Measurements from ENCODE around the gene CMTM6. TPM values are rescaled to one million over a fixed set of nuclear protein-coding genes. Genes with fewer than 3 reads are reported as not detected.
"Not testable (repeated sequence)": the region's sequence is repeated elsewhere in the genome, so short reads cannot be mapped to it uniquely, and the experiment has no call there.

Gene CMTM6
- total and polyA plus RNA-seq, 5 donors from 2014 or later, result 46.1 to 102 (median 74.1) TPM

GRCh38 chr3:32474201-32474600 lies 28.5 kb downstream of the CMTM6 start:
- Mint-ChIP-seq H3K4me1 (peaks cover 19 to 51% (median 34%) of the 10 kb centered on the region in 4 donors), H3K27ac (no peak overlapping the region), H3K36me3 (peaks cover 42% of the 10 kb centered on the region), H3K4me3 (no peak overlapping the region), H3K27me3 (no peaks in the 10 kb centered on the region), H3K9me3 (peaks cover 0 to 3% (median 0%) of the 10 kb centered on the region in 7 donors)
- no peak overlapping the region for H3K4me3 ChIP-seq (ENCODE audit: low read depth, low read length)
- ATAC-seq (ENCODE audit: low read depth in 2 of 2) (no peak), DNase-seq (no peak)
- peaks cover 30% of the 10 kb centered on the region for H3K36me3 ChIP-seq (ENCODE audit: control insufficient read depth, insufficient read depth, low read length)
- no peak overlapping the region for H3K27ac ChIP-seq (ENCODE audit: insufficient read depth, low read length, poor library complexity, severe bottlenecking)
- peaks cover 13% of the 10 kb centered on the region for H3K4me1 ChIP-seq (ENCODE audit: control insufficient read depth, insufficient read depth, low read length, poor library complexity, severe bottlenecking)
- no peaks in the 10 kb centered on the region for H3K27me3 ChIP-seq (ENCODE audit: control insufficient read depth, insufficient read depth, low read length)
- no peaks in the 10 kb centered on the region for H3K9me3 ChIP-seq (ENCODE audit: control insufficient read depth in 2 of 2, low read length in 2 of 2)

GRCh38 chr3:32472151-32472550 lies 30.5 kb downstream of the CMTM6 start:
- peak overlapping the region in 1 of 4 donors; percentile 43 for H3K4me3 Mint-ChIP-seq
- not testable (repeated sequence) for DNase-seq; ATAC-seq (ENCODE audit: low read depth in 2 of 2); H3K27me3 Mint-ChIP-seq; H3K27ac ChIP-seq (ENCODE audit: insufficient read depth, low read length, poor library complexity, severe bottlenecking); H3K27me3 ChIP-seq (ENCODE audit: control insufficient read depth, insufficient read depth, low read length); H3K9me3 ChIP-seq (ENCODE audit: control insufficient read depth in 2 of 2, low read length in 2 of 2); H3K9me3 Mint-ChIP-seq; H3K4me3 ChIP-seq (ENCODE audit: low read depth, low read length)
- H3K36me3 Mint-ChIP-seq, result peaks cover 33% of the 10 kb centered on the region
- Histone ChIP-seq H3K36me3 (ENCODE audit: control insufficient read depth, insufficient read depth, low read length) (peaks cover 29% of the 10 kb centered on the region), H3K4me1 (ENCODE audit: control insufficient read depth, insufficient read depth, low read length, poor library complexity, severe bottlenecking) (peaks cover 22% of the 10 kb centered on the region)
- peaks cover 23 to 54% (median 41%) of the 10 kb centered on the region in 4 donors for H3K4me1 Mint-ChIP-seq
- H3K27ac Mint-ChIP-seq, result peak overlapping the region in 1 of 3 donors; percentile 82

GRCh38 chr3:32471246-32471645 lies 31.4 kb downstream of the CMTM6 start:
- Histone ChIP-seq H3K4me3 (ENCODE audit: low read depth, low read length) (no peak overlapping the region), H3K4me1 (ENCODE audit: control insufficient read depth, insufficient read depth, low read length, poor library complexity, severe bottlenecking) (peaks cover 22% of the 10 kb centered on the region), H3K27me3 (ENCODE audit: control insufficient read depth, insufficient read depth, low read length) (no peaks in the 10 kb centered on the region), H3K36me3 (ENCODE audit: control insufficient read depth, insufficient read depth, low read length) (peaks cover 29% of the 10 kb centered on the region), H3K27ac (ENCODE audit: insufficient read depth, low read length, poor library complexity, severe bottlenecking) (no peak overlapping the region), H3K9me3 (ENCODE audit: control insufficient read depth in 2 of 2, low read length in 2 of 2) (no peaks in the 10 kb centered on the region)
- H3K4me1 Mint-ChIP-seq, result peaks cover 25 to 55% (median 39%) of the 10 kb centered on the region in 4 donors
- no peaks in the 10 kb centered on the region for H3K27me3 Mint-ChIP-seq
- peak overlapping the region; percentile 62 to 83 (median 79) for H3K27ac Mint-ChIP-seq
- H3K9me3 Mint-ChIP-seq, result no peaks in the 10 kb centered on the region
- peak overlapping the region in 2 of 4 donors; percentile 27 to 42 for H3K4me3 Mint-ChIP-seq
- H3K36me3 Mint-ChIP-seq, result peaks cover 28% of the 10 kb centered on the region
- DNase-seq (no peak), ATAC-seq (ENCODE audit: low read depth in 2 of 2) (no peak)

GRCh38 chr3:32470362-32470761 lies 32.3 kb downstream of the CMTM6 start:
- H3K27ac ChIP-seq (ENCODE audit: insufficient read depth, low read length, poor library complexity, severe bottlenecking), result no peak overlapping the region
- Mint-ChIP-seq H3K36me3 (peaks cover 29% of the 10 kb centered on the region), H3K9me3 (no peaks in the 10 kb centered on the region), H3K4me1 (peaks cover 25 to 64% (median 44%) of the 10 kb centered on the region in 4 donors), H3K4me3 (no peak overlapping the region), H3K27me3 (no peaks in the 10 kb centered on the region), H3K27ac (peak overlapping the region in 1 of 3 donors; percentile 83)
- H3K4me3 ChIP-seq (ENCODE audit: low read depth, low read length), result no peak overlapping the region
- DNase-seq, result no peak
- H3K9me3 ChIP-seq (ENCODE audit: control insufficient read depth in 2 of 2, low read length in 2 of 2), result no peaks in the 10 kb centered on the region
- no peaks in the 10 kb centered on the region for H3K27me3 ChIP-seq (ENCODE audit: control insufficient read depth, insufficient read depth, low read length)
- peaks cover 22% of the 10 kb centered on the region for H3K4me1 ChIP-seq (ENCODE audit: control insufficient read depth, insufficient read depth, low read length, poor library complexity, severe bottlenecking)
- H3K36me3 ChIP-seq (ENCODE audit: control insufficient read depth, insufficient read depth, low read length), result peaks cover 21% of the 10 kb centered on the region
- no peak for ATAC-seq (ENCODE audit: low read depth in 2 of 2)

- Mint-ChIP-seq H3K9me3 (no peaks in the 10 kb centered on the region), H3K4me3 (peak overlapping the region in 2 of 4 donors; percentile 10 to 50), H3K36me3 (peaks cover 28% of the 10 kb centered on the region), H3K27ac (peak overlapping the region; percentile 57 to 86 (median 65)), H3K27me3 (no peaks in the 10 kb centered on the region), H3K4me1 (peaks cover 19 to 68% (median 42%) of the 10 kb centered on the region in 4 donors)
- ATAC-seq (ENCODE audit: low read depth in 2 of 2) (no peak), DNase-seq (no peak)
- Histone ChIP-seq H3K27ac (ENCODE audit: insufficient read depth, low read length, poor library complexity, severe bottlenecking) (no peak overlapping the region), H3K27me3 (ENCODE audit: control insufficient read depth, insufficient read depth, low read length) (no peaks in the 10 kb centered on the region), H3K4me3 (ENCODE audit: low read depth, low read length) (no peak overlapping the region), H3K36me3 (ENCODE audit: control insufficient read depth, insufficient read depth, low read length) (peaks cover 21% of the 10 kb centered on the region), H3K4me1 (ENCODE audit: control insufficient read depth, insufficient read depth, low read length, poor library complexity, severe bottlenecking) (peaks cover 22% of the 10 kb centered on the region), H3K9me3 (ENCODE audit: control insufficient read depth in 2 of 2, low read length in 2 of 2) (no peaks in the 10 kb centered on the region)
Measured at GRCh38 chr3:32469151-32469874, 33.3 kb downstream of the CMTM6 start.

- Mint-ChIP-seq H3K9me3 (no peaks in the 10 kb centered on the region), H3K36me3 (peaks cover 17% of the 10 kb centered on the region), H3K27ac (peak overlapping the region in 1 of 3 donors; percentile 46), H3K4me3 (peak overlapping the region in 3 of 4 donors; percentile 8 to 75 (median 58)), H3K27me3 (no peaks in the 10 kb centered on the region), H3K4me1 (peaks cover 15 to 66% (median 38%) of the 10 kb centered on the region in 4 donors)
- H3K36me3 ChIP-seq (ENCODE audit: control insufficient read depth, insufficient read depth, low read length), result peaks cover 12% of the 10 kb centered on the region
- ATAC-seq (ENCODE audit: low read depth in 2 of 2), result peak; percentile 76 to 81
- peaks cover 25% of the 10 kb centered on the region for H3K4me1 ChIP-seq (ENCODE audit: control insufficient read depth, insufficient read depth, low read length, poor library complexity, severe bottlenecking)
- no peaks in the 10 kb centered on the region for H3K9me3 ChIP-seq (ENCODE audit: control insufficient read depth in 2 of 2, low read length in 2 of 2)
- peak; percentile 66 to 76 (median 71) for DNase-seq
- no peaks in the 10 kb centered on the region for H3K27me3 ChIP-seq (ENCODE audit: control insufficient read depth, insufficient read depth, low read length)
- H3K27ac ChIP-seq (ENCODE audit: insufficient read depth, low read length, poor library complexity, severe bottlenecking), result peak overlapping the region; percentile 63
- H3K4me3 ChIP-seq (ENCODE audit: low read depth, low read length), result no peak overlapping the region
Measured at GRCh38 chr3:32467333-32468070, 35.1 kb downstream of the CMTM6 start.

GRCh38 chr3:32466808-32467207 lies 35.8 kb downstream of the CMTM6 start:
- H3K27ac Mint-ChIP-seq, result peak overlapping the region in 2 of 3 donors; percentile 38 to 76
- peak overlapping the region in 3 of 4 donors; percentile 17 to 63 (median 61) for H3K4me3 Mint-ChIP-seq
- not testable (repeated sequence) for H3K4me3 ChIP-seq (ENCODE audit: low read depth, low read length); ATAC-seq (ENCODE audit: low read depth in 2 of 2); H3K9me3 ChIP-seq (ENCODE audit: control insufficient read depth in 2 of 2, low read length in 2 of 2); H3K27me3 Mint-ChIP-seq; H3K27ac ChIP-seq (ENCODE audit: insufficient read depth, low read length, poor library complexity, severe bottlenecking); H3K9me3 Mint-ChIP-seq; H3K27me3 ChIP-seq (ENCODE audit: control insufficient read depth, insufficient read depth, low read length); DNase-seq
- H3K36me3 Mint-ChIP-seq, result peaks cover 15% of the 10 kb centered on the region
- peaks cover 28% of the 10 kb centered on the region for H3K4me1 ChIP-seq (ENCODE audit: control insufficient read depth, insufficient read depth, low read length, poor library complexity, severe bottlenecking)
- peaks cover 13 to 62% (median 37%) of the 10 kb centered on the region in 4 donors for H3K4me1 Mint-ChIP-seq
- peaks cover 12% of the 10 kb centered on the region for H3K36me3 ChIP-seq (ENCODE audit: control insufficient read depth, insufficient read depth, low read length)

Data from CD4-positive, CD25-positive, alpha-beta regulatory T cell (primary cell).